T-helper 17 cell (primary cell): Measurements from ENCODE around the gene FREM3. TPM values are rescaled to one million over a fixed set of nuclear protein-coding genes. Genes with fewer than 3 reads are reported as not detected.
A peak's percentile ranks its signal among the peaks of the same experiment; 100 is the strongest.
"Not testable (repeated sequence)": the region's sequence is repeated elsewhere in the genome, so short reads cannot be mapped to it uniquely, and the experiment has no call there.

ENCODE experiments used
- ATAC-seq: fragments of 150-1000 bp; cut with Tn5 transposase; 2 replicates; pipeline ENCODE4 v1.10.0; 2021; ENCODE audit warnings: mild to moderate bottlenecking, moderate library complexity
- DNase-seq, 3 donors: peaks; one replicate each; pipeline versions ENCODE4 v3.0.0 to v3.0.0-alpha.2; 2020 to 2021
- H3K9me3 ChIP-seq: one replicate; pipeline ENCODE4 v1.7.0; 2013; ENCODE audit warnings: low read length, mild to moderate bottlenecking; ENCODE audit not compliant: control insufficient read depth, poor library complexity, severe bottlenecking
- H3K27ac Mint-ChIP-seq: one replicate; pipeline ENCODE4 v1.8.0; 2022; ENCODE audit warnings: mild to moderate bottlenecking, moderate library complexity, mixed read lengths
- H3K27me3 Mint-ChIP-seq: one replicate; pipeline ENCODE4 v1.8.0; 2022; ENCODE audit warnings: mixed read lengths
- H3K36me3 Mint-ChIP-seq: one replicate; pipeline ENCODE4 v1.8.0; 2022; ENCODE audit warnings: low read depth, mixed read lengths
- H3K4me1 Mint-ChIP-seq: one replicate; pipeline ENCODE4 v1.8.0; 2022; ENCODE audit warnings: mild to moderate bottlenecking, mixed read lengths
- H3K4me3 Mint-ChIP-seq: one replicate; pipeline ENCODE4 v1.8.0; 2022; ENCODE audit warnings: mild to moderate bottlenecking, moderate library complexity, mixed read lengths
- total RNA-seq, 4 donors: library from RNA in 2 of 4; stranded (reverse) in 2 of 4; gene quantifications; one replicate each; pipeline ENCODE4 v1.2.3 and lab custom pipeline; 2022 to 2026

The FREM3 gene
- total RNA-seq, 2 donors from 2014 or later, result 0.34 to 0.35 TPM

- DNase-seq (no peak), ATAC-seq (no peak)
- peaks cover 23% of the 10 kb centered on the region for H3K36me3 Mint-ChIP-seq
- H3K4me1 Mint-ChIP-seq, result peaks cover 24% of the 10 kb centered on the region
- H3K4me3 Mint-ChIP-seq, result no peak overlapping the region
- H3K9me3 ChIP-seq, result no peaks in the 10 kb centered on the region
- peak overlapping the region; percentile 32 for H3K27ac Mint-ChIP-seq
- H3K27me3 Mint-ChIP-seq, result no peaks in the 10 kb centered on the region
These were observed 160.8 kb downstream of the FREM3 start for GRCh38 chr4:143539670-143540023.

GRCh38 chr4:143538979-143539669 lies 161.4 kb downstream of the FREM3 start:
- Mint-ChIP-seq H3K27ac (peak overlapping the region; percentile 32), H3K4me3 (no peak overlapping the region), H3K36me3 (peaks cover 23% of the 10 kb centered on the region), H3K27me3 (no peaks in the 10 kb centered on the region), H3K4me1 (peaks cover 24% of the 10 kb centered on the region)
- DNase-seq (no peak), ATAC-seq (peak; percentile 86)
- no peaks in the 10 kb centered on the region for H3K9me3 ChIP-seq

GRCh38 chr4:143531788-143532491 lies 168.5 kb downstream of the FREM3 start:
- peaks cover 12% of the 10 kb centered on the region for H3K4me1 Mint-ChIP-seq
- no peak overlapping the region for H3K27ac Mint-ChIP-seq
- H3K9me3 ChIP-seq, result no peaks in the 10 kb centered on the region
- peaks cover 15% of the 10 kb centered on the region for H3K36me3 Mint-ChIP-seq
- no peaks in the 10 kb centered on the region for H3K27me3 Mint-ChIP-seq
- DNase-seq (no peak), ATAC-seq (no peak)
- no peak overlapping the region for H3K4me3 Mint-ChIP-seq

GRCh38 chr4:143531380-143531779 lies 169.1 kb downstream of the FREM3 start:
- DNase-seq (no peak), ATAC-seq (peak; percentile 33)

DNA sequence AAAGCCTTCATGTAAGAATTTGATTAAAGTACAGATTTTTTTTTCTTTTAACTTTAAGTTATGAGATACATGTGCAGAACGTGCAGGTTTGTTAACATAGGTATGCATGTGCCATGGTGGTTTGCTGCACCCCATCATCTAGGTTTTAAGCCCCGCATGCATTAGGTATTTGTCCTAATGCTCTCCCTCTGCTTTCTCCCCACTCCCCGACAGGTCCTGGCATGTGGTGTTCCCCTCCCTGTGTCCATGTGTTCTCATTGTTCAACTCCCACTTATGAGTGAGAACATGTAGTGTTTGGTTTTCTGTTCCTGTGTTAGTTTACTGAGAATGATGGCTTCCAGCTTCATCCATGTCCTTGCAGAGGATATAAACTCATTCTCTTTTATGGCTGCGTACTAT lies 172.4 kb downstream of the FREM3 start:
- Mint-ChIP-seq H3K36me3 (peaks cover 14% of the 10 kb centered on the region), H3K4me1 (peaks cover 11% of the 10 kb centered on the region)
- H3K4me3 Mint-ChIP-seq, ATAC-seq, DNase-seq, H3K9me3 ChIP-seq, H3K27me3 Mint-ChIP-seq, H3K27ac Mint-ChIP-seq: not testable (repeated sequence)

More at GRCh38 chr4:143531380-143531779, 169.1 kb downstream of the FREM3 start:
- H3K27ac Mint-ChIP-seq, result no peak overlapping the region
- H3K4me3 Mint-ChIP-seq, result no peak overlapping the region
- H3K36me3 Mint-ChIP-seq, result peaks cover 16% of the 10 kb centered on the region
- no peaks in the 10 kb centered on the region for H3K27me3 Mint-ChIP-seq
- H3K9me3 ChIP-seq, result no peaks in the 10 kb centered on the region
- peaks cover 12% of the 10 kb centered on the region for H3K4me1 Mint-ChIP-seq

Other genes with a start within 250 kb of the FREM3 start
- gene SMARCA5, start 187.0 kb downstream of the FREM3 start, total RNA-seq, result 10 to 100 TPM; 64.1 to 66.3 TPM
- not detected for gene GYPE, start 204.9 kb upstream of the FREM3 start, total RNA-seq